ENCODE results near the gene SMARCB1. TPM values are rescaled to one million over a fixed set of nuclear protein-coding genes. Genes with fewer than 3 reads are reported as not detected.

Gene SMARCB1
- 10 to 100 TPM; 54.2 to 73.9 (median 61.3) TPM for total RNA-seq

GRCh38 chr22:23786752-23787599 is at the start of gene SMARCB1:
SMARCB1 (plus strand) TSS chr22:23786966; CDS start chr22:23787170, 204 bp downstream.
- H3K27ac ChIP-seq, result peak within 1 kb of the TSS; percentile 100
- H3K36me3 ChIP-seq, result peaks cover 4% of the 10 kb centered on the region
- H3K9me3 ChIP-seq, result no peaks in the 10 kb centered on the region
- H3K4me1 ChIP-seq, result peaks cover 57% of the 10 kb centered on the region
- 0% methylated on average over 55 of the region's 97 CpGs for WGBS
- H3K4me3 ChIP-seq, result peak within 1 kb of the TSS; percentile 95
- no peaks in the 10 kb centered on the region for H3K27me3 ChIP-seq
- TF ChIP-seq CTCF (IDR thresholded peaks at IDR 0.05) (no peak), POLR2AphosphoS5 (IDR thresholded peaks at IDR 0.05) (peak in 1 of 3 donors; percentile 46), EP300 (IDR thresholded peaks at IDR 0.05) (no peak), POLR2A (IDR thresholded peaks at IDR 0.05) (peak in 1 of 2 donors; percentile 44)
- peak; percentile 91 to 92 for DNase-seq (ENCODE audit: low spot score in 2 of 2)

- TF ChIP-seq CTCF (IDR thresholded peaks at IDR 0.05) (no peak), POLR2AphosphoS5 (IDR thresholded peaks at IDR 0.05) (no peak), EP300 (IDR thresholded peaks at IDR 0.05) (no peak), POLR2A (IDR thresholded peaks at IDR 0.05) (no peak)
- no peaks in the 10 kb centered on the region for H3K4me1 ChIP-seq
- peaks cover 20% of the 10 kb centered on the region for H3K36me3 ChIP-seq
- no peak for DNase-seq (ENCODE audit: low spot score in 2 of 2)
- H3K27ac ChIP-seq, result no peak overlapping the region
- no peaks in the 10 kb centered on the region for H3K27me3 ChIP-seq
- no peaks in the 10 kb centered on the region for H3K9me3 ChIP-seq
- no peak overlapping the region for H3K4me3 ChIP-seq
Observed at GRCh38 chr22:23737696-23738095, 49.1 kb upstream of the SMARCB1 start.

GRCh38 chr22:23742505-23743264 is 44.1 kb upstream of the SMARCB1 start:
- no peak overlapping the region for H3K4me3 ChIP-seq
- no peak for DNase-seq (ENCODE audit: low spot score in 2 of 2)
- no peak overlapping the region for H3K27ac ChIP-seq
- TF ChIP-seq CTCF (IDR thresholded peaks at IDR 0.05), result no peak
- TF ChIP-seq POLR2AphosphoS5 (IDR thresholded peaks at IDR 0.05), result no peak
- no peak for TF ChIP-seq POLR2A (IDR thresholded peaks at IDR 0.05)
- no peak for TF ChIP-seq EP300 (IDR thresholded peaks at IDR 0.05)
- peaks cover 45% of the 10 kb centered on the region for H3K36me3 ChIP-seq
- H3K27me3 ChIP-seq, result no peaks in the 10 kb centered on the region
- 75% methylated on average over 3 of the region's 7 CpGs for WGBS
- no peaks in the 10 kb centered on the region for H3K9me3 ChIP-seq
- H3K4me1 ChIP-seq, result peaks cover 4% of the 10 kb centered on the region

- TF ChIP-seq POLR2AphosphoS5 (IDR thresholded peaks at IDR 0.05) (no peak), CTCF (IDR thresholded peaks at IDR 0.05) (no peak), EP300 (IDR thresholded peaks at IDR 0.05) (no peak), POLR2A (IDR thresholded peaks at IDR 0.05) (no peak)
- H3K4me3 ChIP-seq, result no peak overlapping the region
- H3K27ac ChIP-seq, result no peak overlapping the region
- WGBS, result 78% methylated on average over 2 of the region's 2 CpGs
- peaks cover 45% of the 10 kb centered on the region for H3K36me3 ChIP-seq
- no peaks in the 10 kb centered on the region for H3K27me3 ChIP-seq
- no peaks in the 10 kb centered on the region for H3K9me3 ChIP-seq
- peaks cover 4% of the 10 kb centered on the region for H3K4me1 ChIP-seq
- no peak for DNase-seq (ENCODE audit: low spot score in 2 of 2)
Observed at GRCh38 chr22:23743303-23743705, 43.5 kb upstream of the SMARCB1 start.

- Histone ChIP-seq H3K4me1 (peaks cover 4% of the 10 kb centered on the region), H3K9me3 (no peaks in the 10 kb centered on the region), H3K27ac (no peak overlapping the region), H3K4me3 (no peak overlapping the region), H3K36me3 (peaks cover 45% of the 10 kb centered on the region), H3K27me3 (no peaks in the 10 kb centered on the region)
- WGBS, result 93% methylated on average over 8 of the region's 13 CpGs
- TF ChIP-seq CTCF (IDR thresholded peaks at IDR 0.05), result no peak
- no peak for TF ChIP-seq POLR2AphosphoS5 (IDR thresholded peaks at IDR 0.05)
- DNase-seq (ENCODE audit: low spot score in 2 of 2), result no peak
Observed at GRCh38 chr22:23744001-23744400, 42.8 kb upstream of the SMARCB1 start.
